Immature natural killer cell (primary cell): ENCODE results near the gene SUGP1. TPM values are rescaled to one million over a fixed set of nuclear protein-coding genes. Genes with fewer than 3 reads are reported as not detected.

Source experiments
- DNase-seq, 3 donors: peaks; one replicate each; pipeline ENCODE4 v3.0.0; 2022; ENCODE audit warnings: mixed read lengths in 1 of 3
- H3K27ac Mint-ChIP-seq, 6 donors: one replicate each; pipeline ENCODE4 v1.8.0; 2020; ENCODE audit warnings: mixed read lengths in 6 of 6, mild to moderate bottlenecking in 5 of 6, inconsistent platforms in 4 of 6, moderate library complexity in 3 of 6
- H3K27me3 Mint-ChIP-seq, 3 donors: one replicate each; pipeline ENCODE4 v1.8.0; 2020 to 2021; ENCODE audit warnings: low read depth in 3 of 3, mild to moderate bottlenecking in 3 of 3, mixed read lengths in 3 of 3, moderate library complexity in 3 of 3, inconsistent platforms in 1 of 3
- H3K36me3 Mint-ChIP-seq, 3 donors: one replicate each; pipeline ENCODE4 v1.8.0; 2020; ENCODE audit warnings: mixed read lengths in 3 of 3, inconsistent platforms in 2 of 3, mild to moderate bottlenecking in 2 of 3
- H3K4me1 Mint-ChIP-seq, 2 donors: one replicate each; pipeline ENCODE4 v1.8.0; 2020; ENCODE audit warnings: inconsistent platforms in 2 of 2, mild to moderate bottlenecking in 2 of 2, mixed read lengths in 2 of 2, moderate library complexity in 1 of 2
- H3K4me3 Mint-ChIP-seq, 5 donors: one replicate each; pipeline ENCODE4 v1.8.0; 2020; ENCODE audit warnings: mild to moderate bottlenecking in 5 of 5, mixed read lengths in 5 of 5, inconsistent platforms in 3 of 5, moderate library complexity in 3 of 5
- H3K9me3 Mint-ChIP-seq, 6 donors: one replicate each; pipeline ENCODE4 v1.8.0; 2020; ENCODE audit warnings: mild to moderate bottlenecking in 6 of 6, mixed read lengths in 6 of 6, inconsistent platforms in 4 of 6, moderate library complexity in 3 of 6
- polyA plus RNA-seq, 3 donors: library from polyadenylated mRNA; unstranded; fragments of 300-500 nt; fragmentation: Illumina TruSeq; gene quantifications; one replicate each; pipeline ENCODE4 v1.2.3, GENCODE V29; 2021

Gene SUGP1, protein sequence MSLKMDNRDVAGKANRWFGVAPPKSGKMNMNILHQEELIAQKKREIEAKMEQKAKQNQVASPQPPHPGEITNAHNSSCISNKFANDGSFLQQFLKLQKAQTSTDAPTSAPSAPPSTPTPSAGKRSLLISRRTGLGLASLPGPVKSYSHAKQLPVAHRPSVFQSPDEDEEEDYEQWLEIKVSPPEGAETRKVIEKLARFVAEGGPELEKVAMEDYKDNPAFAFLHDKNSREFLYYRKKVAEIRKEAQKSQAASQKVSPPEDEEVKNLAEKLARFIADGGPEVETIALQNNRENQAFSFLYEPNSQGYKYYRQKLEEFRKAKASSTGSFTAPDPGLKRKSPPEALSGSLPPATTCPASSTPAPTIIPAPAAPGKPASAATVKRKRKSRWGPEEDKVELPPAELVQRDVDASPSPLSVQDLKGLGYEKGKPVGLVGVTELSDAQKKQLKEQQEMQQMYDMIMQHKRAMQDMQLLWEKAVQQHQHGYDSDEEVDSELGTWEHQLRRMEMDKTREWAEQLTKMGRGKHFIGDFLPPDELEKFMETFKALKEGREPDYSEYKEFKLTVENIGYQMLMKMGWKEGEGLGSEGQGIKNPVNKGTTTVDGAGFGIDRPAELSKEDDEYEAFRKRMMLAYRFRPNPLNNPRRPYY
- polyA plus RNA-seq = 10 to 100 TPM; 25.4 to 47.1 (median 27.7) TPM

DNA sequence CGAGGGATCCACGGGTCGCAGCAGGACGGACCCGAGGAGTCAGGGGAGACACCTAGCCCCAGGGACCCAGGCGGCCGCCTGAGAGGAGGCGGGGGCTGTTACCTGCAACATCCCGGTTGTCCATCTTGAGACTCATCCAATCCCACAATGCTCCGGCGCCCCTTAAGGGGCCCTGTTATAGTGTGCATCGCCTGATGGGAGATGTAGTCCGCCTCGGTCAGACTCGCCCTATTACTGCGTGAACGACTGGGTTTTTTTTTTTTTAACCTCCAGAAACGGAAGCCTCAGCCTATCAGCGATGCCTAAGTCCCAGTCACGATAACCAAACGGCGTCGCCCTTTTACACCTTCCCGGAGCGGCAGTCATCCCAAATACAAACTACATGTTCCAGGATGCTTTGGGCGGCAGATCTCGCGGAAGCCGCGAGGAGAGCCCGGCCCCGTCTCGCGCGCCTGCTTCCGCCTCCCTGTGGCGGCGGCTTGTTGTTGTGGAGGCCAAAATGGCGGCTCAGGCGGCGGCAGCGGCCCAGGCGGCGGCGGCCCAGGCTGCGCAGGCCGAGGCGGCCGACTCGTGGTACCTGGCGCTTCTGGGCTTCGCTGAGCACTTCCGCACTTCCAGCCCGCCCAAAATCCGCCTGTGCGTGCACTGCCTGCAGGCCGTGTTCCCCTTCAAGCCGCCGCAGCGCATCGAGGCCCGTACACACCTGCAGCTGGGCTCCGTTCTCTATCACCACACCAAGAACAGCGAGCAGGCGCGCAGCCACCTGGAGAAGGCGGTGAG, at the start of gene SUGP1, which contains the start of gene MAU2:
Gene SUGP1, minus strand, starts transcription at position 149 of the 780 bp plus-strand sequence. Its CDS starts 13 bp downstream, at position 136.
Gene MAU2, plus strand, starts transcription at position 469 of the 780 bp plus-strand sequence. Its CDS starts 31 bp downstream, at position 500.
- H3K4me1 Mint-ChIP-seq = peaks cover 38 to 51% of the 10 kb centered on the region in 2 donors

DNA sequence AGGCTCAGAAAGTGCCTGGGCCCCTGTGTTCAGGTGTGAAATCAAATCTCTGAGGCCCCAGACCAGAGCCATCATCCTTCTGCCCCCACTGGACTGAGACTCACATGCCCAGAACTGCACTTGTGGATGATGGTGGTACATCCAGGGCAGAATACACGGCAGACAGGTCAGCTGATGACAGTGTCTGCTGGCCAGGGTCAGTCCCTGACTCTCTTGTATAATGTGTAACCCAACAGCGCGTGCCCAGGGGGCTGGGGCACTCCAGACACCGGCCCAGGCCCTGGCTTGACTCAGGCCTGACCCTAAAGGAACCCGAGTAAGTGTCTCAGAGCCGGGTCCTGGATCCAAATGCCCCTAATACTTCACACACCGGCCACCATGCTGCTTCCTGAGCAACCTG, 47.8 kb upstream of the SUGP1 start:
- H3K4me1 Mint-ChIP-seq = peaks cover 24 to 25% of the 10 kb centered on the region in 2 donors
- peaks cover 0 to 3% (median 0%) of the 10 kb centered on the region in 3 donors for H3K36me3 Mint-ChIP-seq
- DNase-seq = no peak
- H3K9me3 Mint-ChIP-seq = no peaks in the 10 kb centered on the region
- no peak overlapping the region for H3K4me3 Mint-ChIP-seq
- H3K27me3 Mint-ChIP-seq = peaks cover 0 to 2% (median 0%) of the 10 kb centered on the region in 3 donors
- no peak overlapping the region for H3K27ac Mint-ChIP-seq

More for the DNA sequence above, at the start of gene SUGP1, which contains the start of gene MAU2:
- DNase-seq = peak; percentile 87 to 91 (median 90)
- peaks cover 1 to 8% (median 5%) of the 10 kb centered on the region in 3 donors for H3K36me3 Mint-ChIP-seq
- peaks cover 1 to 7% (median 2%) of the 10 kb centered on the region in 3 donors for H3K27me3 Mint-ChIP-seq
- no peaks in the 10 kb centered on the region for H3K9me3 Mint-ChIP-seq
- H3K27ac Mint-ChIP-seq = peak within 1 kb of the TSS; percentile 97 to 100 (median 100)
- H3K4me3 Mint-ChIP-seq = peak within 1 kb of the TSS; percentile 98 to 100 (median 100)

DNA sequence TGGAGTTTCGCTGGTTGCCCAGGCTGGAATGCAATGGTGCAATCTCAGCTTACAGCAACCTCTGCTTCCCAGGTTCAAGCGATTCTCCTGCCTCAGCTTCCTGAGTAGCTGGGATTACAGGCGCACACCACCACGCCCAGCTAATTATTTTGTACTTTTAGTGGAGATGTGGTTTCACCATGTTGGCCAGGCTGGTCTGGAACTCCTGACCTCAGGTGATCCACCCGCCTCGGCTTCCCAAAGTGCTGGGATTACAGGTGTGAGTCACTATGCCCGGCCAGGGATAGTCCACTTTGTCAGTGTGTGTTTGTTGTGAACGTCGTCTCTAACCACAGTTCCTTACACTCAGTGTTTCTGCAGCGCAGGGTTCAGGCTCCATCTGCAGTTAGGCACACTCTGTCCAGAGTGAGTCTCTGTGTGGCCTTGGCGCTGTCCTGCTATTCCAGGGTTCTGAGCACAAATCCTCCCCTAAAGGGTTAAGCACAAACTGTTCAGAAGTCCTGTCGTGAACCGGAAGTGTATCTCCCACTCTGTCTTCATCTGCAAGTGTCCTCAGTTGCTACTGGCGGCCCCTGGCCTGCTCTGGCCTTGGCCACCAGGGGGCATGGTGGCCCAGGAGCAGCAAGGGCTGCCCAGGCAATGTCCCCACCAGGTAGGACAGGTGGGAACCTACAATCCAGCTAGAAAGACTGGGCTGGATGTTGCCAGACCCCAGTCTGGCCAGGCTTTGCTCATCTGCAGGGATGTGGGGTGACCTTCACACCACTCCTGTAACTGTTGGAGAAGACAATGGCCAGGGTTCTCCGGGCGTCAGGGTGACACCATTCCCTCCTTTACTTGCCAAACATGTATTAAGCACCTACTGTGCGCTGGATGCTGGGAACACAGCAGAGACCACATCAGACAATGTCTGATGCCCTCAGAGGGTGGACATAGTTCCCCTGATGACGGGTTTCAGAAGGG, 46.4 kb upstream of the SUGP1 start:
- Mint-ChIP-seq H3K27ac (peak overlapping the region; percentile 69 to 85 (median 78)), H3K4me3 (peak overlapping the region; percentile 35 to 75 (median 72)), H3K27me3 (peaks cover 0 to 2% (median 0%) of the 10 kb centered on the region in 3 donors), H3K36me3 (peaks cover 0 to 3% (median 0%) of the 10 kb centered on the region in 3 donors), H3K9me3 (no peaks in the 10 kb centered on the region), H3K4me1 (peaks cover 17 to 20% of the 10 kb centered on the region in 2 donors)
- DNase-seq = peak; percentile 60 to 70 (median 69)

DNA sequence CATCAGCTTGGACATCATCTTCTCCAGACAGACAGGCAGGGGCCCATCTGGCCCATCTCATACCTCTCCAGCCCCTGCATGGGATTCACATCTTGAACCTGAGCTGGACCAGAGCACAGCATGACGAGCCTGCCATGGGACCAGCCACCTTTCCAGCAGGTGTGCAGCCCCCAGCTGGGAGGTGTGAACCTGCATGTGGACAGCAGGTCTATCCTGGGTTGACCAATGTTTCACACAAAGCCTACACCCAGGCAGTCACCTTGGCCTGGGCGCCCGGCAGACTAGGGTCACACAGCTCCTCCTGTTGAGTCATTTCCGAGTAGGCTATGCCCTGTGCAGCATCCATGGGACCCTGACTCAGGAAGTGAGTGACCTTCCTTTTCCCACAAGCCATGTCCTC, 41.8 kb upstream of the SUGP1 start:
- Mint-ChIP-seq H3K4me1 (peaks cover 23 to 26% of the 10 kb centered on the region in 2 donors), H3K9me3 (no peaks in the 10 kb centered on the region), H3K36me3 (peaks cover 0 to 4% (median 3%) of the 10 kb centered on the region in 3 donors), H3K27ac (peak overlapping the region in 2 of 6 donors; percentile 30 to 61), H3K4me3 (peak overlapping the region in 1 of 5 donors; percentile 17), H3K27me3 (peaks cover 0 to 2% (median 0%) of the 10 kb centered on the region in 3 donors)
- DNase-seq = no peak

DNA sequence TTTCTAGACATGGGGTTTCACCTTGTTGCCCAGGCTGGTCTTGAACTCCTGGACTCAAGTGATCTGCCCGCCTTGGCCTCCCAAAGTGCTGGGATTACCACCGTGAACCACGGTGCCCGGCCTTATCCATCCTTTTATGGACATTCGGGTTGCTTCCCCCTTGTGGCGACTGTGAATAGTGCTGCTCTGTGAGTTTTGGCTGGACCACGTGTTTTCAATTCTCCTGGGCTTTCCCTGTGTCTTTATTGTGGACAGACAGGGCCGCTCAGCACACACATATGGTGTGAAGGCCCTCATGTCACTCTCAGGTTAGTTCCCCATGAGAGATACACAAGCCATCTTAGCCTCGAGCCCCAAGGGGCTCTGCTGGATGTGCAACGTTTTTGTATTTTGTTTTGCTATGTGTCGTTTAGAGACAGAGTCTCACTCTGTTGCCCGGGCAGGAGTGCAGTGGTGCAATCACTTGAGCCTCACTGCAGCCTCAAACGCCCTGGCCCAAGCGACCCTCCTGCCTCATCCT, 40.8 kb upstream of the SUGP1 start:
- H3K4me1 Mint-ChIP-seq = peaks cover 16 to 20% of the 10 kb centered on the region in 2 donors
- H3K27ac Mint-ChIP-seq = peak overlapping the region in 5 of 6 donors; percentile 22 to 68 (median 47)
- no peaks in the 10 kb centered on the region for H3K9me3 Mint-ChIP-seq
- peak overlapping the region in 4 of 5 donors; percentile 16 to 56 (median 37) for H3K4me3 Mint-ChIP-seq
- peaks cover 0 to 4% (median 3%) of the 10 kb centered on the region in 3 donors for H3K36me3 Mint-ChIP-seq
- peaks cover 0 to 2% (median 0%) of the 10 kb centered on the region in 3 donors for H3K27me3 Mint-ChIP-seq
- DNase-seq = peak; percentile 63 to 69 (median 68)

DNA sequence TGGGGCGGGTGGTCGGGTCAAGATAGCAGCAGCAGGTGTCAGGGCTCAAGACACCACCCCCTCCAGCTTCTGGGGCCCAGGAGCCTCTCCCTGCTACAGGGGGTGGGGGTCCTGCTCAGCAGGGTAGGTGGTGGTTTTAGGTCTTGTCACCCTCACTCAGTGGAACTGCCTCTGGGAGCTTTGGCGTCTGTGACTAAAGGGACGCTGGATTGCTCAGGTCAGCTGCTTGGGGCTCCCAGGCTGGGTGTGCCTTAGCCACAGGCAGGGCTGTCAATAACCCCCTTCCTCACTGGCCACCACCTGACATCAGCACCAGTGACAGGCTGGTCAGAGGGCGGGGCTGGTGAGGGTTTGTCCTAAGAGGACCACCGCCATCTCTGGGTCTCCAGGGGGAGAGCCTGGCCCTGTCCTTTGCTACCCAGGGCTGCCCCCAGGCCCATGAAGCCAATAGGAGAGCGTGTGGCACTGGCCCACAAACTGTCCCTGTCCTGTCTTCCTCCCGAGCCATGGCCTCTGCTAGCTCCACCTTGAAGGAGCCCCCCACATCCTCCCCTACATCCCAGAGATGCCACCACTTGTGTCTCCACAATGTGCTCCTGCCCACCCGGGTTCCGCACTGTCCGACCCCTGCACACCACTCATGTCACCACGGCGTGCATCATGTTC, 36.7 kb upstream of the SUGP1 start:
- no peaks in the 10 kb centered on the region for H3K9me3 Mint-ChIP-seq
- H3K36me3 Mint-ChIP-seq = peaks cover 2 to 12% (median 6%) of the 10 kb centered on the region in 3 donors
- peaks cover 7 to 10% of the 10 kb centered on the region in 2 donors for H3K4me1 Mint-ChIP-seq
- peak overlapping the region in 1 of 6 donors; percentile 20 for H3K27ac Mint-ChIP-seq
- H3K4me3 Mint-ChIP-seq = no peak overlapping the region
- peaks cover 0 to 1% (median 0%) of the 10 kb centered on the region in 3 donors for H3K27me3 Mint-ChIP-seq
- no peak for DNase-seq

DNA sequence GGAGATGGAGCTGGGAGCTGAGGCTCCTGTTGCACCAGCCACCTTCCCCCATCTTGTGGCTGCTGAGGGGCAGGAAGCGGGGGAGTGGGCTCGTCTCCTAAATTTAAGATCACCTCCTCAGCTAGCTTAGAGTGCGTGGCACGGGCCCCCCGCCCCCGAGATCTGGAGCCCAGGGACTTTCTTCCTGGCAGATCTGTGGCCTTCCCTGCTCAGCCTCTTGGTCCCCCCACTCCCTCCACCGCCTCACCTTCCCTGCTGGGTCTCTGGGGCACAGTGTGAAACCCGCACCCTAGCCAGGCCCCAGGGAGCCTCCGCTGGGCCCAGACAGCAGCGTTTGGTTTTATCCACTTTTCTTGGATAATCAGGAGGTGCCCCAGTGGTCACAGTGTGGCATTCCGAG, 36.2 kb upstream of the SUGP1 start:
- Mint-ChIP-seq H3K9me3 (no peaks in the 10 kb centered on the region), H3K27ac (no peak overlapping the region), H3K36me3 (peaks cover 4 to 14% (median 6%) of the 10 kb centered on the region in 3 donors), H3K27me3 (peaks cover 0 to 1% (median 0%) of the 10 kb centered on the region in 3 donors), H3K4me3 (no peak overlapping the region), H3K4me1 (peaks cover 6 to 7% of the 10 kb centered on the region in 2 donors)
- no peak for DNase-seq

DNA sequence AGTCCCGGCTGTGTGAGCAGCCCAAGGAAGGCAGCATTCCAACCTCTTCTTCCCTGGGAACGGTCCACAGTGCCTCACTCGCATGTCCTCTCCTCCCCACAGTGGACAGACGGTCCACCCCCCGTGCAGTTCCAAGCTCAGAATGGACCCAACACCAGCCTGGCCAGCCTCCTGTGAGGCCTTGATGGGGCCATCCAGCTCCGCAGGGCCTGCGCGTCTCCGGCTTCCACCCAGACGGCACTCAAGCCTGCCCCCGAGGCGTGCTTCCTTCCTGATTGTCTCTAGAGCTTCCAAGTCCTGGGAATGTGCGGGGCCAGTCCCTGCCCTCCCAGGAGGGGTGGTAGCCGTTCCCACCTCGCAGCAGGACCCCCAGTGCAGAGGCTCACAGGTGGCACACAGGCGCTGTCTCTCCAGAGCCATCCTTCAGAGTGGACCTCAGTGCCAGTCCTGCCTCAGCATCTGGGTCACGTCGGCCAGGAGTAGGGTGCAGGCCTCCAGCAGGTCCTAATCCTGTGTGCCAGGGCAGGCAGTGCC, 35.4 kb upstream of the SUGP1 start:
- no peak overlapping the region for H3K4me3 Mint-ChIP-seq
- DNase-seq = no peak
- H3K9me3 Mint-ChIP-seq = no peaks in the 10 kb centered on the region
- H3K27me3 Mint-ChIP-seq = peaks cover 0 to 1% (median 0%) of the 10 kb centered on the region in 3 donors
- H3K4me1 Mint-ChIP-seq = no peaks in the 10 kb centered on the region
- peaks cover 4 to 14% (median 6%) of the 10 kb centered on the region in 3 donors for H3K36me3 Mint-ChIP-seq
- no peak overlapping the region for H3K27ac Mint-ChIP-seq

DNA sequence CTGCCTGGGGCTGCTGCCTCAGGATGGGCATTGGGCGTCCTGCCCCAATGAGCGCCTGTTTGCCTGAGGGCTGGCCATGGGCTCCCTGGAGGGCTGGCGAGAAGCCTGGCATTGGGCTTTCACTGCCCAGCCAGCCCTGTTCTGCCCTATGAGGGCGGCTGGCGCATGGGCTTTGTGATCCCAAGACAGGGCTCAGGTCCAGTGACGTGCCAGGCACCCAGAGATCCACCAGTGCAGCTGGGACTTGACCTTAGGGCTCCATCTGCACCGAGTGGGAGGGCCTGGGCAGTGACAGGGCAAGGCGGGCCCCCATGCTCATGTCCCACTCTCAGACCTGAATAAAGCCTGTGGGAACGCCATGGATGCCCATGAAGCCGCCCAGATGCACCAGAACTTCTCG, 34.6 kb upstream of the SUGP1 start:
- no peak for DNase-seq
- H3K36me3 Mint-ChIP-seq = peaks cover 4 to 14% (median 6%) of the 10 kb centered on the region in 3 donors
- H3K27ac Mint-ChIP-seq = no peak overlapping the region
- H3K4me1 Mint-ChIP-seq = no peaks in the 10 kb centered on the region
- H3K9me3 Mint-ChIP-seq = no peaks in the 10 kb centered on the region
- H3K4me3 Mint-ChIP-seq = no peak overlapping the region
- H3K27me3 Mint-ChIP-seq = peaks cover 0 to 1% (median 0%) of the 10 kb centered on the region in 3 donors

DNA sequence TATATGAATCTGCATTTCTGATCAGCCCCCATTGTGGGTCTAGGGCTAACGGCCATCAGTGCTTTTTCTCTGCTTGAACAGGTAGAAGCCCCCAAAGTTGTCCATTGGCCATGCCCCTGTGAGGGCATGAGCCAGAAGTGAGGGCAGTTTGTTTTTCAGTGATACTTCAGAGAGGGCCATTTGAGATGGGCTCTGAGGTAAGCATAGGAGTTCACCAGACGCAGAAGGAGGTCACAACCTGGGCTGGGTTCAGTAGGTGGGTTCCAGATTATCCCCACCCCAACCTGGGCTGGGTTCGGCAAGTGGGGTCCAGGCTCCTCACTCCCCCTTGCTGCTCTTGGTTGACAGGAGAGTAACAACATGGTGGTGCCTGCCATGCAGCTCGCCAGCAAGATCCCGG, 33.7 kb upstream of the SUGP1 start:
- no peaks in the 10 kb centered on the region for H3K9me3 Mint-ChIP-seq
- no peak overlapping the region for H3K4me3 Mint-ChIP-seq
- no peak for DNase-seq
- no peak overlapping the region for H3K27ac Mint-ChIP-seq
- no peaks in the 10 kb centered on the region for H3K4me1 Mint-ChIP-seq
- peaks cover 0 to 1% (median 0%) of the 10 kb centered on the region in 3 donors for H3K27me3 Mint-ChIP-seq
- peaks cover 4 to 17% (median 6%) of the 10 kb centered on the region in 3 donors for H3K36me3 Mint-ChIP-seq

DNA sequence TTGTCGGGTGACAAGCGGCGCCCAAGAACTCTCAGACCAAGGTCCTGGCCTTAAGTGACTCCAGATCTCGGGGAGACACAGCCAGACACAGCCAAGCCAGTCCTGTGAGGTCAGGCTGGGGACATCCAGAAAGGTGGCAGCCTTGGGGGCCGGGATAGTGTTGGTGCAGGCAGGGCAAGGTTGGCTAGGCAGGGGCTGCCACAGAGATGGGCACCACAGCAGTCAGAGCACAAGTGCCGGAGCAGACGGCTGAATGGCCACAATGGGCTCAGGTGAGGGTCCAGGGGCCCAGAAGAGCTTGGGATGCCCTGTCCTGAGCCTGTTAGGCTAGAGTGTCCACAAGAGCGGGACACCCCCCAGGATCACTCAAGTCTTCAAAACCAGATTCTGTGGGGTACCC, 32.5 kb upstream of the SUGP1 start:
- no peak for DNase-seq
- Mint-ChIP-seq H3K36me3 (peaks cover 4 to 17% (median 6%) of the 10 kb centered on the region in 3 donors), H3K27ac (peak overlapping the region in 3 of 6 donors; percentile 53 to 69 (median 60)), H3K27me3 (peaks cover 0 to 5% (median 0%) of the 10 kb centered on the region in 3 donors), H3K9me3 (no peaks in the 10 kb centered on the region), H3K4me1 (no peaks in the 10 kb centered on the region), H3K4me3 (no peak overlapping the region)
